NCI-H187 treated with DMSO at 0.1 percent for 48 hours (cell line): ENCODE results near the gene ZNF701.
"Not testable (repeated sequence)": the region's sequence is repeated elsewhere in the genome, so short reads cannot be mapped to it uniquely, and the experiment has no call there.

Experiments used
- DNase-seq: peaks from one replicate; lab custom pipeline; 2025; lab: John Stamatoyannopoulos, UW

Gene ZNF701

DNA sequence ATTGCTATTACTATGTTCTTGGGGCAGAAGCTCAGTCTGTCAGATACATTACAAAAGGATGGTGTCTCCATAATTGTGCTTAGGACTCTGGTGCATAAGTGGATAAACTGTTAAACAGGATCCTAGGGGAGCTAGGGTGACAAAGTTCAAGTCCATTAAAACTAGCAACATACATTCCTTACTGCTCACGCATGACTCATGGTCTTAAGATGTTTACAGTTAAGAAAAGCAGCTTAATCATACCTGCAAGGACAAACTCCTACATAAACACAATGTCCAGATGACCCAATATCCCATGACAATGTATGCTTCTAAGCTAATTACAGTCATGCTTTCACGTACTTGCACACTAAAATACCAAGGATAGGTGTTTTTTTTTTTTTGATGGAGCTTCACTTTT lies 3.5 kb upstream of the ZNF701 start:
- no peak for DNase-seq

DNA sequence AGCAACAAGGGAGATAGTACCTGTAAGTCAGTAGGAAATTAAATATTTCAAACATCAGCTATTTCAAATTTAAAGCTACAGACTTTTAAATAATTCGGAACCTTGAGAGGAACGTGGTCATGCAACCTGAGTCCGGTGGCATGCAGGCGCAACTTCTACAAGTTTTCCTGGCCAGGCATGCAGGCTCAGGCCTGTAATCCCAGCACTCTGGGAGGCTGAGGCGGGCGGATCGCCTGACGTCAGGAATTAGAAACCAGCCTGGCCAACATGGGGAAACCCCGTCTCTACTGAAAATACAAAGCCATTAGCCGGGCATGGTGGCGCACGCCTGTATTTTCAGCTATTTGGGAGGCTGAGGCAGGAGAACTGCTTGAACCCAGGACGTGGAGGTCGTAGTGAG lies 2.2 kb upstream of the ZNF701 start:
- DNase-seq, result no peak

DNA sequence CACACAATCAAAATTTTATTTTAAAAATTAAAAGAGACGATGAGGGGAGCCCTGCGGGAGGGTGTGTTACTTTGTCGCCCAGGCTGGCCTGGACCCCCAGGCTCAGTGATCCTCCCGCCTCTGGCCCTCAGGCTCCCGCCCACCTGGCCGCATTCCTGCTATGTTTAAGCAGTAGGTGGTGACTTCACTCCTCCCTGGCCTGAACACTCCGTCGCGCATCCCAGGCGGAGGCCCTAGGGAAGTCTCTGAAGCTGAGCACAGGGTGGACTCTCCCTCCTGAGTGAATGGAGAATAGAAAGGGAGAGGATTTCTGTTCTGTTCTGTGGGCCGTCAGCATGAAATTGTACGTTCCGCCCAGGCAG lies 468 bp upstream of the ZNF701 start:
- not testable (repeated sequence) for DNase-seq

DNA sequence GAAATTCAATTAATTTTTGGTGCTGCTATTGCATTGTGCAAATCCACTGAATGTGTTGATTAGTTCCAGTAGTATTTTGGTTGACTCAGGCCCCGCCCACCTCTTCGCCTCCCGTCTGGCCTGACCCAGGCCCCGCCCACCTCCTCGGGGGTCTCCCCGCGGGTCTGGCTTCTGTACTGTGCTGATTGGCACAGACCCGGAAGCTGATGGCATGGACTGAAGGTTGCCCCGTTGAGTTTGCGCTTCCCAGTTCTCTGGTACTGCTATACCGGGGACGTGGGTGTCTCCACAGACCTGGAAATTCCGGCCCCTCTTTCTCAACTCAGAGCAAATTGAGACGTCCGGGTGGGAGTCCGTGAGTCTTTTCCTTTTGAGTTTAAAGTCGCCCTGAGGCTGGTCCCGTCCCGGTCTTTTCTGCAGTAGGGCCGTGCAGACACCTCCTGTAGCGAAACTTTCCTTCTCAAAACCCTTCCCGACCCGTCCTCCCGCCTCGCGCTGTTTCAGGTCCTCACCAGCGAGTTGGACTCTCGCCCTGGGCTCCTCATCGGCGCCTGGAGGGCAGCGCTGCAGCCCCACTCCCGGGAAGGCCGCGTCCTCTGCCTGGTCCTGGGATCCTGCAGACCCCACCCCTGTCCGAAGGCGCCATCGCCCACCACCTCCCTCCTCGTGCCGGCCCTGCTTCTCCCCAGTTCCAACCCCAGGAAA lies 14.8 kb downstream of the ZNF701 start:
- no peak for DNase-seq

DNA sequence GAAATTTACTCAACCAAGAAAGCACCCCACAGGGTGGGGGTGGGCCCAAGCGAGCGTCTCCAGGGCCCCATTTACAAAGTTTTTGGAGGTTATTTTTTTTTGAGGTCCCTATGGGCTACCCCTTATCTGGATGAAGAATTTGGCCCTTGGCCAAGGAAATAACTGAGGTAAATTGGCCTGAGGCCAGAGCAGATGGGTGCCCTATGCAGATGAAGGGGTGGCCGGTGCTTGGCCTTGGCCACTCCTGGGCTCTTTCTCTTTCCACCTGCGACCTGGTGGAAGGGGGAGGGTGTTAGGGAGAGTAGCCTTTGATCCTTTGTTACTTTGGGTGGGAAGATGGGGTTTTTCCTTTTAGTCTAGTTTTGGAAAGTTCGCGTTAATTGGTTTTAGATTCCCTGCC lies 15.5 kb downstream of the ZNF701 start:
- no peak for DNase-seq

DNA sequence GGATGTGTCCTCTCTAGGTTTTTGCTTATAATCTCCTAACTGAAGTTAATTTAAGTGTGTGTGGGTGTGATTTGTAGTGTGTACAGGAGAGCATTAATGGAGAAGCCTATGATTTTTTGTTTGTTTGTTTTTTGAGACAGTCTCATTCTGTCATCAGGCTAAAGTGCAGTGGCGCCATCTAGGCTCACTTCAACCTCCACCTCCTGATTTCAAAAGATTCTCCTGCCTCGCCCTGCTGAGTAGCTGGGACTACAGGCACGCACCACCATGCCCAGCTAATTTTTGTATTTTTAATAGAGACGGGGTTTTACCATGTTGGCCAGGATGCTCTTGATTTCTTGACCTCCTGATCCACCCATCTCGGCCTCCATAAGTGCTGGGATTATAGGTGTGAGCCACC lies 20.6 kb downstream of the ZNF701 start:
- DNase-seq, result no peak

DNA sequence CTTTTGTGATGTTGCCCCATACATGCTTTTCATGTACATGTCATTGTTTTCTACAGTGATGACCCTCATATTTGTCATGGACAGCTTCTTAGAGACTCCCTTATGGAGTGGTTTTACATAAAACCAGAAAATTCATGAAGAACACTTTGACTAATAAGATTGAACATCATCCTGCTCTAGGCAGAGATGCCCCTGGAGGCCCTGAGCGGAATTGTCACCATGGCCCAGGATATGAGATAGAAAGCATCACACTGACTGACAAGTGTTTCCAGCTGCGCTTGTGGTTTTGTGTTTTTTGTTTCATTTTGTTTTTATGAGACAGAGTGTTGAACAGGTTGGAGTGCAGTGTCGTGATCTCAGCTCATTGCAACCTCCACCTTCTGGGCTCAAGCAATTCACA lies 22.2 kb downstream of the ZNF701 start:
- DNase-seq, result no peak

DNA sequence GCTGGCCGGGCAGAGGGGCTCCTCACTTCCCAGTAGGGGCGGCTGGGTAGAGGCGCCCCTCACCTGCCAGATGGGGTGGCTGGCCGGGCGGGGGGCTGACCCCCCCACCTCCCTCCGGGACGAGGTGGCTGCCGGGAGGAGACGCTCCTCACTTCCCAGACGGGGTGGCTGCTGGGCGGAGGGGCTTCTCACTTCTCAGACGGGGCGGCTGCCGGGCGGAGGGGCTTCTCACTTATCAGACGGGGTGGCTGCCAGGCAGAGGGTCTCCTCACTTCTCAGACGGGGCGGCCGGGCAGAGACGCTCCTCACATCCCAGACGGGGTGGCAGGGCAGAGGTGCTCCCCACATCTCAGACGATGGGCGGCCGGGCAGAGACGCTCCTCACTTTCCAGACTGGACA lies 23.4 kb downstream of the ZNF701 start:
- not testable (repeated sequence) for DNase-seq

DNA sequence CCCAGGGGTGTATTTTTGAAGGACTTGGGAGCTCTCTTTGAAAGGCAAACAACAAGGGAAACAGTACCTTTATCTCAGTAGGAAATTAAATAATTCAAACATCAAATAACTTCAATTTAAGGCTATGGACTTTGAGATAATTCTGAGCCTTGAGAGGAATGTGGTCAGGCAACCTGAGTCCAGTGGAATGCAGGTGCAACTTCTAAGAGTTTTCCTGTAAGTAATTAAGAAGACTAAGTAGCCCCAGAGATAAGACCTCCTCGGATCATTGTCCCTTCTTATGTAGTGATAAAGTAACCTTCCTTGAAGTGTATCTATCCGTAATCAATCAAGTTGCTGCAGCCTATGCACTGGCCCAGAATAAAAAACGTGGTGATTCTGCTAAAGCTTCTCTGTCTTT lies 29.2 kb downstream of the ZNF701 start:
- DNase-seq, result no peak

DNA sequence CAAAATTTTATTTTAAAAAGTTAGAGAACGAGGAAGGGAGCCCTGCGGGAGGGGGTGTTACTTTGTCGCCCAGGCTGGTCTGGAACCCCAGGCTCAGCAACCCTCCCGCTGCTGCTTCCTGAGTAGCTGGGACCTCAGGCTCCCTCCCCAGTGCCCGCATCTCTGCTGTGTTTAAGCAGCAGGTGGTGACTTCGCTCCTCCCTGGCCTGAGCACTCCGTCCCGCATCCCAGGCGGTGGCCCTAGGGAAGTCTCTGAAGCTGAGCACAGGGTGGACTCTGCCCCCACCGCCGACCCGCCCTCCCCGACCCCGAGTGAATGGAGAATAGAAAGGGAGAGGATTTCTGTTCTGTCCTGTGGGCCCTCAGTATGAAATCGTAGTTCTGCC lies 30.5 kb downstream of the ZNF701 start:
- DNase-seq, result no peak

DNA sequence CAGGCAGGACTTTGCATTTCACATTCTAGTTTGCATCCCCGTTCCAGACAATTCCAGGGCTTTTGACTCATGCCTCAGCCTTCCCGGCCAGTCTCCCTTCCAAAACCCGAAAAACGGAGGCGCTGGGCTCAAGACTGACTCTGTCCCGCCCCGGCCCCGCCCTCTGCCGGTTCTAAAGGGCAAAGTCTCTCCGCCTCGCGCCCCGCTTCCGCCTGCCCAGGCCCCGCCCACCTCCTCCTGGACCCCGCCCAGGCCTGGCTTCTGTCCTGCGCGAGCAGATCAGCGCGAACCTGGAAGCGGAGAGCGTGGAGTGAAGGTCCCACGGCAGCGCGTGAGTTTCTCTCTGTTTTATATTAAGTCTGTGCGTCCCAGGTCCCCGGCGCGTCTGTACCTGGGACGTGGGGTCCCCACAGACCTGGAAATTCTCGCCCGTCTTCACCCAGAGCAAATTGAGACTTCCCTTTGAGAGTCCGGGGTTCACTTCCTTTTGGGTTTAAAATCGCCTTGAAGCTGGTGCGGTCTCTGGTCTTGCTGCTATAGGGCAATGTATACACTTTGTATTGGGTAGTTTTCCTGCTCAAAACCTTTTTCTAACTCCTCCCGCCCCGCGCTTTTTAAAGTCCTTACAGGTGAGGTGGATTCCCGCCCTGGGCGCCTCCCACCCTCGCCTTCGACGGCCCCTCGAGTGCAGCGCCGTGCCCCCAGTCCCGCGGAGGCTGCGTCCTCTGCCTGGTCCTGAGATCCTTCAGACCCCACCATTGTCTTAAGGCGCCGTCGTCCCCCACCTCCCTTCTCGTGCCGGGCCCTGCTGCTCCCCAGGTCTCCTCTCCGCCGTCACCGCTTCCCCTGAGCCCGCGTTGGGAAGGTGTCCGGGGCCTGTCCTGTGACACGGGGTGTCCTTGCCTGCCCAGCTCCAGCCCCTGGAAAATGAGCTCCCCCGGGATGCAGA lies 31.2 kb downstream of the ZNF701 start:
- peak; percentile 47 for DNase-seq

DNA sequence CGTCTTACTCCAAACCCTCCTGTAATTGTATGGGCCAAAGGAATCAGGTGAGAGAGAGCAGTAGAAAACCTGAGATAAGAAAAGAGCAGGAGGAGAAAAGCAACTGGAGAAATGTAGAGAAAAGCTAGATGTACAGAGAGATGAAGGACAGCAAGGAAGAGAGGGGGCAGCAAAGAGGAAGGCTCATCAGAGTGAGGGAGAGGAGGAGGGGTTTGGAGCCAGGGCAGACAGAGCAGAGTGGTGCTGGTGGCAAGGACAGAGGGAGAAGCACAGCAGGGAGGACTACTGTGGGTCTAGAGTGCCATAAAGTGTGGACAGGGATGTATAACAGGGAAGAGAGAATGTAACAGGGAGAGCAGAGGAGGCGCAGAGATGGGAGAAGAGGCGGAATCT lies 31.9 kb downstream of the ZNF701 start:
- not testable (repeated sequence) for DNase-seq

DNA sequence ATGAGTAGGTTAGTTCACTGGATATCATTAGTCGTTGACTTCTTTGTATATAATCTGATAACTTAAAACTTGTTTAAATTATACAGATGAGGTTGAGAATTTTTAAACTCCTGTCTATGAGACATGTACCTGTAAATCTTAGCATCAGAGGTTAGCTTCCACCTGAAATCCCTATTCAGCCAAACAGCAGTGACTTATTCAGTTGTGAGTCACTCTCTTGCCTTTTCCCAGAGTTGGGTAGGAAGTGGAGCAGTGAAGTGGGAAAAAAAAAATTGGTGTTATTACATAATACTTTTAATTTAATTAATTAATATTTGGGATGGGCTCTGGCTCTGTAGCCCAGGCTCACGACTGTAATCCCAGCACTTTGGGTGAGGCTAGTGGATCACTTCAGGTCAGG lies 32.9 kb downstream of the ZNF701 start:
- no peak for DNase-seq

DNA sequence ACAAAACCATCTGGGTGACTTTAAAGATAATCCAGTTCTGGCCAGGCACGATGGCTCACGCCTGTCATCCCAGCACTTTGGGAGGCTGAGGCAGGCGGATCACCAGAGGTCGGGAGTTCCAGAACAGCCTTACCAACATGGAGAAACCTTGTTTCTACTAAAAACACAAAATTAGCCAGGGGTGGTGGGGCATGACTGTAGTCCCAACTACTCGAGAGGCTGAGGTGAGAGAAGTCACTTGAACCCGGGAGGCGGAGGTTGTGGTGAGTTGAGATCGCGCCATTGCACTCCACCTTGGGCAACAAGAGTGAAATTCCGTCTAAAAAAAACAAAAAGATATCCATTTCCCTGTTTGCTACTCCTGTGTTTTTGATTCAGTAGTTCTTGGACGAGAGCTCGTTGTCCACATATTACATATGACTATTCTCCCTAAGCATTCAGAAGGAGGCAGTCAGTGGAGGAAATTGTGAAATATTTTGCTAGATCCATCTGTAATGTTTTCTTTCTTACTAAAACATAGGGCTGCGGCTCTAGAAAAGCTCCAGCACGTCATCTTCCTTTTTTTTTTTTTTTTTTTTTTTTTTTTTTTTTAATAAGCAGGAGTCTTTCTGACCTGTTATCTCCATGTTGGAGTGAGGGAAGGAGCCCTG lies 33.6 kb downstream of the ZNF701 start:
- no peak for DNase-seq

DNA sequence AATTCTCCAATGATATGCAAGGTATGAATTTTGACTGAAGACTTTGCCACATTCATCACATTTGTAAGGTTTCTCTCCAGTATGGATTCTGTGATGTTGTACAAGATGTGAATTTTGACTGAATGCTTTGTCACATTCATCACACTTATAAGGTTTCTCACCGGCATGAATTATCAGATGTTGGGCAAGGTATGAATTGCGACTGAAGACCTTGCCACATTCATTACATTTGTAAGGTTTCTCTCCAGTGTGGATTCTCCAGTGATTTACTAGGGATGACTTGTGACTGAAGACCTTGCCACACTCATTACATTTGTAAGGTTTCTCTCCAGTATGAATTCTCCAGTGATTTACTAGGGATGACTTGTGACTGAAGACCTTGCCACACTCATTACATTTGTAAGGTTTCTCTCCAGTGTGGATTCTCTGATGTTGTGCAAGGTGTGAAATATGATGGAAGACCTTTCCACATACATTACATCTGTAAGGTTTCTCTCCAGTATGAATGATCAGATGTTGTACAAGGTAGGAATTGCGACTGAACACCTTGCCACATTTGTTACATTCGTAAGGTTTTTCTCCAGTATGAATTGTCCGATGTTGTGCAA lies 43.3 kb downstream of the ZNF701 start:
- no peak for DNase-seq

DNA sequence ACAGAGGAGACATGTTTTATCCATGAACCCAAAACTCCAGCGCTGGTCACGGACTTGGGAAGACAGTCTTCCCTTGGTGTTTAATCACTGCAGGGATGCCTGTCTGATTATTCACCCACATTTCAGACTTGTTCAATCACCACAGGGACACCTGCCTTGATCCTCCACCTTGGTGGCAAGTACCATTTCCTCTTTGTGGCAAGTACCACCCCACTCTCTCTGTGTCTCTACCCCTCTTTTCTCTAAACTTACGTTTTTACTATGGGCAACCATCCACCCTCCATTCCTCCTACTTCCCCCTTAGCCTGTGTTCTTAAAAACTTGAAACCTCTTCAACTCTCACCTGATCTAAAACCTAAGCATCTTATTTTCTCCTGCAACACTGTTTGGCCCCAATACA lies 51.3 kb downstream of the ZNF701 start:
- DNase-seq, result no peak

DNA sequence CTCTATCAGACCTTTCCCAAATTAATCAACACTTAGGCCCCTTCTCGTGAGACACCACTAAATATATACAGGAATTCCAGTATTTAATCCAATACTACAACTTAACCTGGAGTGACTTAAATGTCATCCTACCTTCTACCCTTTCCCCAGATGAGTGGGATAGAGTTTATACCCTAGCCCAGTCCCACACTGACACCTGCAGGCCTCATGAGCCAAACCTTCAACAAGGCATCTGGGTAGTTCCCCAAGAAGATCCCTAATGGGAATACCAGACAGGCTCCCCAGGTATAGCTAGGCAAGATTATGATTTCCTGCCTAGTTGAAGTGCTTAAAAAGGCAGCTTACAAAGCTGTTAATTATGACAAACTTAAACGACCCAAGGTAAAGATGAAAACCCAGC lies 52.2 kb downstream of the ZNF701 start:
- no peak for DNase-seq

DNA sequence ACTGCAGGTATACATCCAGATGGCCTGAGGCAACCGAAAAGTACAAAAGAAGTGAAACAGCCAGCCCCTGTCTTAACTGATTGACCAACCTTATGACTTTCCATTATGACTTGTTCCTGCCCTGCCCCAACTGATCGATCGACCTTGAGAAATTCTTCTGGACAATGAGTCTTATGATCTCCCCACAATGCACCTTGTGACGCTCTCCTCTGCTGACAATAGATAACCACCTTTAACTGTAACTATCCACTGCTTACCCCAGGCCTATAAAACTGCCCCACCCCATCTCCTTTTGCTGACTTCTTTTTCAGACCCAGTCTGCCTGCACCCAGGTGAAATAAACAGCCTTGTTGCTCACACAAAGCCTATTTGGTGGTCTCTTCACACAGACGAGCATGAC lies 56.8 kb downstream of the ZNF701 start:
- no peak for DNase-seq

DNA sequence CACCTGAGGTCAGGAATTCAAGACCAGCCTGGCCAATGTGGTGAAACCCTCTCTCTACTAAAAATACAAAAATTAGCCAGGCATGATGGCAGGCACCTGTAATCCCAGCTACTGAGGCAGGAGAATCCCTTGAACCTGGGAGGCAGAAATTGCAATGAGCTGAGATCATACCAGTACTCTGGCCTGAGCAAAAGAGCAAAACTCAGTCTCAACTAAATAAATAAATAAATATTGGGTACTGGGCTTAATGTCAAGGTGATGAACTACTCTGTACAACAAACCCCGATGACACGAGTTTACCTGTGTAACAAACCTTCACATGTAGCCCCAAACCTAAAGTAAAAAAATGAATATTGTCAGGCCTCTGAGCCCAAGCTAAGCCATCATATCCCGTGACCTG lies 57.4 kb downstream of the ZNF701 start:
- DNase-seq, result not testable (repeated sequence)

DNA sequence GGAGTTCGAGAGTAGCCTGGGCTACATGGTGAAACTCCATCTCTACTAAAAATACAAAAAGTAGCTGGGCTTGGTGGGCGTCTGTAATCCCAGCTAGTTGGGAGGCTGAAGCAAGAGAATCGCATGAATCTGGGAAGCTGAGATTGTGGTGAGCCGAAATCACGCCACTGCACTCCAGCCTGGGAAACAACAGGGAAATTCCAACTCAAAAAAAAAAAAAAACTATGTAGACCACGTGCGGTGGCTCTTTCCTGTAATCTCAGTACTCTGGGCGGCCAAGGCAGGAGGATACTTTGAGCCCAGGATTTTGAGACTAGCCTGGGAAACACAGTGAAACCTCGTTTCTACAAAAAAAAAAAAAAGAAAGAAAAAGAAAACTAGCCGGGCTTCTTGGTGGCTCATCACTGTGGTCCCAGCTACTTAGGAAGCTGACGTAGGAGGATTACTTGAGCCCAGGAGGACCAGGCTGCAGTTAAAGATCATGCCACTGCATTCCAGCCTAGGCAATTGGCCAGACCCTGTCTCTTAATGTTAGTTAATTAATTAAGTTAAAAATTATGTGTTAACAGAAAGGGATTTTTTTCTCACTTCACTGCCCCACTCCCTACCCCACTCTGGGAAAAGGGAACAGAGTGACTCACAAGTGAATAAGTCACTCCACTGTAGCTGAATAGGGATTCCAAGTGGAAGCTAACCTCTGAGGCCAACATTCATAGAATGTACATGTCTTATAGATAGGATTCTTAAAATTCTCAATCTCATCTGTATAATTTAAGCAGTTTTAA lies 65.9 kb downstream of the ZNF701 start:
- DNase-seq, result no peak
